Stimulated activated CD8-positive, alpha-beta memory T cell treated with anti-CD3 and anti-CD28 coated beads, Interleukin-15, amount 100 ng/mL, for 4 hours (primary cell): ENCODE data around the gene HACD2.
"Not testable (repeated sequence)": the region's sequence is repeated elsewhere in the genome, so short reads cannot be mapped to it uniquely, and the experiment has no call there.

ENCODE experiments used
- DNase-seq, 2 donors: peaks; one replicate each; pipeline ENCODE4 v3.0.0-alpha.2; 2020; ENCODE audit warnings: low read depth in 2 of 2

The HACD2 gene

GRCh38 chr3:123584988-123585937 is at the start of gene HACD2:
TSS of gene HACD2 (minus strand) at chr3:123585053. CDS start at chr3:123585027, 26 bp downstream.
- DNase-seq, result peak; percentile 88 to 89

GRCh38 chr3:123634149-123635051 is 49.5 kb upstream of the HACD2 start:
- no peak for DNase-seq

GRCh38 chr3:123633530-123633929 is 48.7 kb upstream of the HACD2 start:
- no peak for DNase-seq

GRCh38 chr3:123632161-123632655 is 47.4 kb upstream of the HACD2 start:
- DNase-seq, result no peak

- DNase-seq, result no peak
Measured at GRCh38 chr3:123629747-123630047, 44.8 kb upstream of the HACD2 start.

GRCh38 chr3:123628996-123629746 is 44.3 kb upstream of the HACD2 start:
- DNase-seq, result no peak

- no peak for DNase-seq
Measured at GRCh38 chr3:123627673-123628670, 43.1 kb upstream of the HACD2 start.

- DNase-seq, result no peak
Measured at GRCh38 chr3:123626881-123627280, 42.0 kb upstream of the HACD2 start.

- no peak for DNase-seq
Measured at GRCh38 chr3:123624302-123624701, 39.4 kb upstream of the HACD2 start.

GRCh38 chr3:123623346-123623880 is 38.6 kb upstream of the HACD2 start:
- DNase-seq, result no peak

- DNase-seq, result no peak
Measured at GRCh38 chr3:123622766-123623165, 37.9 kb upstream of the HACD2 start.

GRCh38 chr3:123621850-123622189 is 37.0 kb upstream of the HACD2 start:
- no peak for DNase-seq

GRCh38 chr3:123621186-123621849 is 36.5 kb upstream of the HACD2 start:
- DNase-seq, result no peak

GRCh38 chr3:123620343-123620742 is 35.5 kb upstream of the HACD2 start:
- DNase-seq, result no peak

GRCh38 chr3:123618768-123619484 is 34.1 kb upstream of the HACD2 start:
- no peak for DNase-seq

GRCh38 chr3:123618076-123618708 is 33.3 kb upstream of the HACD2 start:
- no peak for DNase-seq

GRCh38 chr3:123616593-123616992 is 31.7 kb upstream of the HACD2 start:
- DNase-seq, result no peak

- no peak for DNase-seq
Measured at GRCh38 chr3:123613543-123613942, 28.7 kb upstream of the HACD2 start.

- DNase-seq, result not testable (repeated sequence)
Measured at GRCh38 chr3:123611674-123612073, 26.8 kb upstream of the HACD2 start.
